Left ventricle myocardium inferior (tissue), 1 donor: ENCODE data around the gene VWA5B2. TPM values are rescaled to one million over a fixed set of nuclear protein-coding genes. Genes with fewer than 3 reads are reported as not detected.
A peak's percentile ranks its signal among the peaks of the same experiment; 100 is the strongest.

ENCODE experiments used
- DNase-seq: peaks from one replicate; pipeline ENCODE4 v3.0.0-alpha.2; 2020
- H3K27ac ChIP-seq: fragments of 200-600 bp; replicated peaks from 2 replicates; pipeline ENCODE4 v1.8.0; 2021
- H3K27me3 ChIP-seq: fragments of 200-600 bp; 2 replicates; pipeline ENCODE4 v1.8.0; 2021; ENCODE audit warnings: low read depth
- H3K36me3 ChIP-seq: fragments of 200-600 bp; 2 replicates; pipeline ENCODE4 v1.8.0; 2021
- H3K4me1 ChIP-seq: fragments of 200-600 bp; 2 replicates; pipeline ENCODE4 v1.8.0; 2021
- H3K4me3 ChIP-seq: fragments of 200-600 bp; 2 replicates; pipeline ENCODE4 v1.8.0; 2021; ENCODE audit warnings: mild to moderate bottlenecking, moderate library complexity
- H3K9me3 ChIP-seq: fragments of 200-600 bp; replicated peaks from 2 replicates; pipeline ENCODE4 v1.8.0; 2021
- CTCF ChIP-seq: fragments of 200-600 bp; IDR thresholded peaks from 2 replicates; pipeline ENCODE4 v1.8.0; 2021; ENCODE audit warnings: antibody characterized with exemption, mild to moderate bottlenecking, borderline replicate concordance
- intact Hi-C: fragments of 100-400 bp; cut with micrococcal nuclease; formaldehyde crosslinking; loops from one replicate; pipeline ENCODE4 v1.11.0; 2022
- total RNA-seq: library from RNA; stranded (reverse); fragmentation: NEBNext Ultra II Directional; extraction: Animal tissue kit (Norgen Biotek cat#: 25700); gene quantifications from one replicate; pipeline ENCODE4 v1.2.1, GENCODE V29; 2021
- donor health status: DM: no; HTN: yes; CAD: no; lungs with severe emphysema.

The VWA5B2 gene
- total RNA-seq, 1 donor from 2014 or later, result not detected

DNA sequence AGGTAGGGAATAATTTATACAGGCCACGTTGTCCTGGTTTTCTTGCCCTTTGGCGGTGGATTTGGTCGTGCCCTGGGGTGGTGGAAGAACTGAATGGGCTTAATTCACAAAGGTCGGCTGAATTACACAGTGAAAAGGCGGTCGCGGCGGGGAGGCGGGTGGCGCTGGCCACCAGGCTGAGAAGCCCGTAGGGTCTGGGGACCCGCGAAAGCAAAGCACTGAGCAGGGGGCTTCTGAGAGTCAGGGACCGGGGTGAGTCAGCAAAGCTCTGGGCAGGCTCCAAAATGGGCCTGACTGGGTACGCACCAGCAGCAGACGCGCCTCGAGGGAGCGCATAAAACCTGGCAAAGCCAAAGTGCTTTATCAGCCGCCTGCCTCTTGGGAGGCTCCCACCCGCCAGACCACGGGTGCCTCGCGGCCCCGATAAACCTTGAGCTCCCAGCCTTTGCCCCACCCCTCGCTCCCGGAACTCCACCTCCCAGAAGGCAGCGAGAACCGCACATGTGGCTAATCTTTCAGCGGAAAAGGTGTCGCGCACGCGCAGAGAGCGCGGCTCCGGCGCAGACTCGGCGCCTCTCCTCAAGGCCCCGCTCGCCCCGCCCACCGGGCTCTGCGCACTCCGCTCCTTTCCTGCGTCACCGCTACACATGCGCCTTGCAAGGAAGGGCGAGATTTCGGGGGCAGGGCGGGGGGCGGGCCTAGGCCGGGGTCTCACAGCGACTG lies 43.8 kb upstream of the VWA5B2 start:
- Histone ChIP-seq H3K36me3 (peaks cover 73% of the 10 kb centered on the region), H3K4me3 (peak overlapping the region; percentile 79), H3K27ac (peak overlapping the region; percentile 95), H3K9me3 (no peaks in the 10 kb centered on the region), H3K4me1 (peaks cover 39% of the 10 kb centered on the region), H3K27me3 (no peaks in the 10 kb centered on the region)
- no peak for TF ChIP-seq CTCF
- intact Hi-C loops, result loop anchor here (10.0 kb wide), 1 partner anchor 59 kb away; the partner anchor contains the start of genes ALG3 and EEF1AKMT4
- DNase-seq, result peak; percentile 100

DNA sequence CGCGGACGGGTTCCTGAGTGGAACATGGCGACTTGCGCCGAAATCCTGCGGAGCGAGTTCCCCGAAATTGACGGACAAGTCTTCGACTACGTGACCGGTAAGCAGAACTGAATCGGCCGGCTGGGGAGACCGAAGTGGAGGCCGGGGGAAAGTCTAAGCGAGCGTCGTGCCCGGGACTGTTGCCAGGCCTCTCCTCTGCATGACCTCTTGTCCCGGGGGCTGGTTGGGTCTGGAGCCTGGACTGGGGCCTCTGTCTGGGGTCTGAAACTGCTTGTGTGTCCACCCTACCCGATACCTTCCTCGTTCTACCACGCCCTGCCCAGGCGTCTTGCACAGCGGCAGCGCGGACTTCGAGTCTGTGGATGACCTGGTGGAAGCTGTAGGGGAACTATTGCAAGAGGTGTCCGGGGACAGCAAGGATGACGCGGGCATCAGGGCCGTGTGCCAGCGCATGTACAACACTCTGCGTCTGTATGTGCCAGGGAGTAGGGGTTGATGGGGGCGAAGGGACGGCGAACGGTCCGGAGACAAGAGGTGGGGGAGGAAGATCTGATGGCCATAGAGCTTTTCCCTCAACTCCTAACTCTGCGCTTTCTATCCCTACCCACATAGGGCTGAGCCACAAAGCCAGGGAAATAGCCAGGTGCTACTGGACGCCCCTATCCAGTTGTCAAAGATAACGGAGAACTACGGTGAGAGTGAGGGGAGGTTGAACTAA lies 43.0 kb upstream of the VWA5B2 start, which contains the start of gene ABCF3:
ABCF3 (plus strand) TSS at position 16 of the 718 bp plus-strand sequence; CDS start at position 25, 9 bp downstream.
- Histone ChIP-seq H3K27ac (peak within 1 kb of the TSS; percentile 95), H3K4me1 (peaks cover 39% of the 10 kb centered on the region), H3K36me3 (peaks cover 73% of the 10 kb centered on the region), H3K9me3 (no peaks in the 10 kb centered on the region), H3K4me3 (peak within 1 kb of the TSS; percentile 79), H3K27me3 (no peaks in the 10 kb centered on the region)
- intact Hi-C loops, result loop anchor here (10.0 kb wide), 1 partner anchor 58 kb away; the partner anchor contains the start of genes ALG3 and EEF1AKMT4
- TF ChIP-seq CTCF, result no peak
- DNase-seq, result peak; percentile 46

GRCh38 chr3:184186902-184187207 lies 42.5 kb upstream of the VWA5B2 start:
- no peak for DNase-seq
- Histone ChIP-seq H3K27me3 (no peaks in the 10 kb centered on the region), H3K36me3 (peaks cover 73% of the 10 kb centered on the region), H3K4me1 (peaks cover 39% of the 10 kb centered on the region), H3K4me3 (peak overlapping the region; percentile 79), H3K27ac (peak overlapping the region; percentile 95), H3K9me3 (no peaks in the 10 kb centered on the region)
- no peak for TF ChIP-seq CTCF
- intact Hi-C loops, result loop anchor here (10.0 kb wide), 1 partner anchor 58 kb away; the partner anchor contains the start of genes ALG3 and EEF1AKMT4

- Histone ChIP-seq H3K4me3 (peak overlapping the region; percentile 79), H3K9me3 (no peaks in the 10 kb centered on the region), H3K4me1 (peaks cover 39% of the 10 kb centered on the region), H3K36me3 (peaks cover 73% of the 10 kb centered on the region), H3K27ac (no peak overlapping the region), H3K27me3 (no peaks in the 10 kb centered on the region)
- intact Hi-C loops, result loop anchor here (10.0 kb wide), 1 partner anchor 57 kb away; the partner anchor contains the start of genes ALG3 and EEF1AKMT4
- TF ChIP-seq CTCF, result no peak
- DNase-seq, result no peak
These were observed 41.3 kb upstream of the VWA5B2 start for GRCh38 chr3:184188080-184188479.

GRCh38 chr3:184189421-184189820 lies 40.0 kb upstream of the VWA5B2 start:
- peaks cover 39% of the 10 kb centered on the region for H3K4me1 ChIP-seq
- no peak overlapping the region for H3K27ac ChIP-seq
- TF ChIP-seq CTCF, result no peak
- peaks cover 73% of the 10 kb centered on the region for H3K36me3 ChIP-seq
- no peak overlapping the region for H3K4me3 ChIP-seq
- no peaks in the 10 kb centered on the region for H3K27me3 ChIP-seq
- no peaks in the 10 kb centered on the region for H3K9me3 ChIP-seq
- DNase-seq, result no peak
- intact Hi-C loops, result loop anchor here (10.0 kb wide), 1 partner anchor 55 kb away; the partner anchor contains the start of genes ALG3 and EEF1AKMT4
